HG03095 (cell line): ENCODE results near the gene PPP1R3C.

Source experiments
- ATAC-seq: cut with Tn5 transposase; IDR thresholded peaks from one replicate; pipeline ENCODE4 v1.9.1; 2021; ENCODE audit warnings: moderate library complexity; ENCODE audit not compliant: unreplicated experiment

PPP1R3C gene

DNA sequence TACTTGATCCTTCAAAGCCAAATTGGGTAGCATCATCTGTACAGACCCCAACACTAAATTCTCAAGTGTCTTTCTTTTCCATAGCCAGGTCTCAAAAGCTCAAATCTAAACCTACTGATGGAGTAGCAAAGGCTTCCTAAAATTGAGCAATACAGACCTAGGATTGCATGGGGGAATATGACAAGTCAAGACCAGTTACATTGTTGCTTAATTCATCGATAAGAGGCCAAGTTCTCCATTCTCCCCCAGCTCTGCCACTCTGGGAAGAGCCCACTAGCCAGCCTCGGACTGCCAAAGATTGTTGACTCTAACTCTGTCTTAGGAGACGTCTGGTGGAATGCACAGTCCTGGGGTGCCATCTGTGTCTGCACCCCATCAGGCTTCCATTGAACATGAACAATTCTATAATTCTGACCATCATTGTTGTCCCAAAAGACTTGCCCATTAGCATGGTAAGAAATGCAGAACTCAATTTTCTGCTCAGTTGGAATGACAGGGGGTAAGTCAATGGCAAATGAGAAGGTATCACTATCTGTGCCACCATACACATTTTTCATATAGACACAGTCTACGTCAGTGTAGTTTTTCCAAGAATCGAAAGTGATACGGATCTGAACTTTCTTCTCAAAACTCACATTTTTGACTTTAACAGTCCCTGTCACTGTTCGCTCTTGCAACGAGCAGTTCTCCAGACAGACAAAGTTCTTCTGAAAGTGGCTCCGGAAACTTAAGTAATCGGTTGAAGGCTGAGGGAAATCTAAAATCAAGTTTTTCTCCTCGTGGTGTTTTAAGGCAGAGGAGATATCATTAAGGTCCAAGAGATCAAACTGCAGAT lies 2.9 kb downstream of the PPP1R3C start:
- no peak for ATAC-seq

DNA sequence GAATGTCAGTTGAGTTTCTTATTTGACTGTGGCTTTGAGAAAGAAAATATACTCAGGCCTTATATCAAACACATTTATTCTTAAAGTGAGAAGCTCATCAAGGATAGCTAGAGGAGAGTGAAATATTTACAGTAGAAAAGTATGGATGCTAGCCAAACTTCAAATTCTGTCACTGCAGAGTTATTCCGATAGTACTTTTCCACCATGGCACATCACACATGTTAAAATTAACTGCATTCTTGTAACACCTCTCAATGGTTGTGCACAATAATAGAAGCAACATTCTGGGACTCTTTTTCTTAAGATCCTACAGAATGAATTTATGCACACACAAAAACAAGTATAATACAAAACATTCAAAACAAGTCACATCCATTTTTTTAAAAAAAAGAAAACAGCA lies 4.5 kb downstream of the PPP1R3C start:
- no peak for ATAC-seq

DNA sequence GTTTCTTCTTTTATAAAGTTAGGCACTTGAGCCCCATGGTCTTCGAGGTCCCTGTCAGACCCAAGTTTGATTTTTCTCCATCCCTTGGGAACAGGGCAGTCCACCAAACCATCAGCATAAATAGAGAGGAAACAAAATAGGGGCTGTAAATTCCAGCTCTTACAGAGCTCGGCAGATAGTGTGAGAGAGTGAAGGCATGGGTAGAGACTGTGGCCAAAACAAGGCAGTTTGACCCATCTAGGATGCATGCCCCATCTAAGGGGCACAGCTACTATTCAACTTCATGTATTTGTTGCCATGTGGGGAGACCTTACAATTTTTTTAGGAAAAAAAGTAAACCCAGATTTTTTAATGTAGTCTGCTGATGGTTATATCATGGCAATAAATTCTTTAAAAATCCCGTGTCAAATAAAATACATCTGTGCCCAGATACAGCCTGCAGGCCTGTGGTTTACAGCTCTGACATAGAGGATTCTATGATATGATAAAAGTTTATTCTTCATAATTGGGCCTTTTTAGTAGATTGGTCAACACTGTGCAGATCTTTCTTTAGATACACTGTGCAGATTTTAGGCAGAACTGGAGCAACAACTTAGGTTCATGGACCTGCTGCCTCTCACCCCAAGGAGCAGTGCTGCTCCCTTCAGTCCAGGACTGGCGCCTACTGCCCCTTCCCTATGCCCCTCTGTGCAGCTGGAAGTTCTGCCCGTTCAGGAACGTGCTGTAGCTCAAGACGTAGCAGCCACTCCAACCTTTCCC lies 5.3 kb downstream of the PPP1R3C start:
- no peak for ATAC-seq

GRCh38 chr10:91626936-91627335 lies 5.9 kb downstream of the PPP1R3C start:
- ATAC-seq, result no peak

GRCh38 chr10:91624633-91625032 lies 8.2 kb downstream of the PPP1R3C start:
- ATAC-seq, result no peak

DNA sequence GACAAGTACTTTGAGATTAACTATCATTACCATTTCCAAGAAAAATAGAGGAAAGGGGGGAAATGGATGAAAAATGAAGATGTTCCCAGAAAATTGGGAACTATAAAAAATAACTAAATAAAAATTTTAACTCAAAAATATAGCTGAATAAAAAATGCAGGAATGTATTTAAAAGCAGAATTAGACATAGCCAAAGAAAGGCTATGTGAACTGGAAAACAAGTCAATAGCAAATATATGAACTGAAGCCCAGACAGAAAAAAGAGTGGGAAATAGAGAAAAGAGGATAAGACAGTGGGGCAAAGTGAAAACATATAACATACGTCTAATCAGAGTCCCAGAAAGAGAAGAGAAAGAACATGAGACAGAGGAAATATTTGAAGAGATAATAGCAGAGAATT lies 10.3 kb downstream of the PPP1R3C start:
- no peak for ATAC-seq

- ATAC-seq, result no peak
Measured at GRCh38 chr10:91621483-91622113, 11.3 kb downstream of the PPP1R3C start.

DNA sequence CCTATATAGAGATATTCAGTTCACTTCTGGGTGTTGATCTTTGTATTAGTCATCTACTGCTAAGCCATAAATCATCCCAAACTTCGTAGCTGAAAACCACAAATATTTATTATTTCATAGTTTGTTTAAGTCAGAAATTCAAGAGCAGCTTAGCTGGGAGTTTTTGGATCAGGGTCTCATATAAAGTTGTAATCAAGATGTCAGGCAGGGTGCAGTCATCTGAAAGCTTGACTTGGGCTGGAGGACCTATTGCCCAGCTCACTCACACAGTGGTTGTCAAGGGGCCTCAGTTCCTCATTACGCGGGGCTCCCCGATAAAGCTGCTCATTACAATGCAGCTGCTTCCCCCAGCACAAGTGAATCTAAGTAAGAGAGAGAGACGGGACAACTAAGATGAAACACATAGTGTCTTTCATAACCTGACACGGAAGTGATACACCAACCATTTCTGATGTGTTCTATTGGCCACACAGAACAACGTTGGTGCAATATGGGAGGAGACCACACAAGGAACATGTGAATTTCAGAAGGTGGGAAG lies 15.7 kb downstream of the PPP1R3C start:
- ATAC-seq, result no peak

DNA sequence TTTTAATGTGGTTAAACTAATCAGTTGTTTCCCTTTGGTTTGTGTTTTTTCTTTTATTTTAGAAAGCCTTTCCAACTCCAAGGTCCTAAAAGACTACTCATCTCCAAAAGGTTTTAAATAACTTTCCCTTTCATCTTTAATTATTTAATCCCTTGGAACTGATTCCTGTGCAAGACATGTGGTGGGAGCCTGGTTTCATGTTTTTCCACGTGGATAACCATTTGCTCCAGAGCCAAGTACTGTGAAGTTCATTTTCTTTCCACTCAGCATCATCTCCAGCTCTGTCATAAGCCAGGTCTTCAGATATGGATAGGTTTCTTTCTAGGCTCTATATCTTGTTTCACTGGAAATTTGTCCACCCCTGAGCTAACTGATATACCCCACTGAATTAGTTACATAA lies 16.7 kb downstream of the PPP1R3C start:
- no peak for ATAC-seq

GRCh38 chr10:91614225-91614624 lies 18.6 kb downstream of the PPP1R3C start:
- no peak for ATAC-seq

DNA sequence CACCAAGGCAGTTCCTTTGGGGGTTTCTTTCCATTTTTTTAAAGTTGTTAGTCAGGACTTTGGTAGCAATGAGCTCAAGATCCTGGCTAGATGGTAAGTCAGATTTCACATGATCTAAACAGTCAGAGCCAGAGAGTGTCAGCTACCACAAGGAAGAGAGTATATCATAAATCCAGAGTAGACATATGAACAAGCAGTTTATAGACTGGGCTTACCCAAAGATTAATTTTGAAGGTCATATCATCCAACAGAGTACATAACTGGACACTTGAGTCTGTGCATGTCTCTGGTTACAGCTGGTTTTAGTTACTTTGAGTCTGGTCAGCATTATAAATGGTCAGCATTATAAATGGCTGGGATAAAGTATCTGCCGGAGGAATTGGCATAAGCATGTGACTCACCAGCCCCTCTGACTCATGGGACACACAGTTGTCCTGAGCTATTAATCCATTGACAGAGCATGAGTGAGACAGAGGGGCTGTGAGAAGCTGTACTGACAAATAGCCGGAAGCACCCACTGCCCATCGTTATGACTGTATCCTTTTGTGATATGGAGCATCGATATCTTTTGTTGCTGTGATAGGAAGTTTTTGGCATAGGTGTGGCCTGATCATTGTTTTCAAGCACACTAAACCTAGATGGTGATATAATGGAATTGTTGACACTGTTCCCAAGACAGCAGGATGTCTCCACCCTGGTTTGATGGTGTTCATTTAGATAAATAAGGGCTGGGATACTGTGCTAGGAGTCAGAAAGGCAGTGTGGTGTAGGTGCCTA lies 19.3 kb downstream of the PPP1R3C start:
- no peak for ATAC-seq

GRCh38 chr10:91610919-91611318 lies 22.0 kb downstream of the PPP1R3C start:
- no peak for ATAC-seq

GRCh38 chr10:91610444-91610843 lies 22.4 kb downstream of the PPP1R3C start:
- ATAC-seq, result no peak

GRCh38 chr10:91607646-91608403 lies 25.0 kb downstream of the PPP1R3C start:
- ATAC-seq, result no peak

DNA sequence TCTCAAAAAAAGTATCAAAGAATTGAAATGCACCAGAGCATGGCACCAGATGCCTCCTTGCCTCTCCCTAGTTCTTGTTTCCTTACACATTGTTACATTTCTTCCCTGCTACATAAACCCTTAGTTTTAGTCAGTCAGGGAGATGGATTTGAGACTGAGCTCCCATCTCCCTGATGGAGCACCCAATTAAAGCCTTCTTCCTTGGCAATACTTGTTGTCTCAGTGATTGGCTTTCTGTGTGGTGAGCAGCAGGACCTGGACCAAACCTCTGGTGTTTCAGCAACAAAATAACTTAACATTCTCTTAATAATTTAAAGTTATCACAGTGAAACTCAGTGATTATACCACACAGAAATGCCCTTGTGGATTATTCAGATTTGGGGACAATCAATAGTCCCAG lies 26.9 kb downstream of the PPP1R3C start:
- ATAC-seq, result no peak

DNA sequence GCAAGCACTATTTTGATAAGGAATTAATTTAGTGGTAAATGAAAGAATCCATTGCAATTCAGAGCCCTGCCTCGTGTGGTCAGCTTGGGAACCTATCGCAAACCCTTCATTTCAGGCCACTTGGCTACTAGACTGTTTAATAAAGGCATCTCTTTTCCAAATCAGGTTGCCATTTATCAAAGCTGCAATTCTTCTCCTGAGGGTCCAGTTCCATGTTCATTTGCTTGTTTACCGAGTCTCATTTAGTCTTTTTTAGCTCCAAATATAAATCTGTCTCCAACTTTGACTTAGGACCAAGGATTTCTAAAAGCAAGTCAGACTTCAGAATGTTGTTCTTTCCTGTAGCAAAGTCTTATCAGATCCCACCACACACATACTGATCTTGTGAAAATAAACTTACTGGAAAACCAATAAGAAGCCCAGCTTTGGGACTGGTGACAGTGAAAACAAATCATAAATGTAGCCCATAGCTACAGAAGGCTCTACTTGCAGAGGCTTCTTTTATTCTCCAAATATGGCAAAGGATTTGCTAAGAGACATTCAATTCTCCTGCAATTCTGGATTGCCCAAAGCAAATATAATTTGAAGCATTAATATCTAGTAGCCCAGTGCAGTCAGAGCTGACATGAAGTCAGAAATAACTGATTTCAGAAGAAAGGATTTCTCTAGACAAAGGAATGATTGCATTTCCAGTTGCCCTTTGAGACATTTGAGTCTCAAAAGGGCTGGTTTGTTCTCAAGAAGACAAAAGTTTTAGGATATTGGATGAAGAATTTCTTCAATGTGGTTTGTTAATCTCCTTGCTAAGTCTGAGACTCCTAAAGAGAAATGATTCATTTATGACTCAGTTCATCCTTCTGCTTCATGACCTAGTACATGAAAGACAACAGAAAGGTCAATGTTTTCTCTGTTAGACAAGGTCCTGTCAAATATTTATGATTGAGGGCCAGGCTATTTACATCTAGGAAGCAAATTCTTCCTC lies 28.0 kb downstream of the PPP1R3C start:
- ATAC-seq, result no peak

- ATAC-seq, result no peak
Measured at GRCh38 chr10:91603931-91604331, 28.9 kb downstream of the PPP1R3C start.

DNA sequence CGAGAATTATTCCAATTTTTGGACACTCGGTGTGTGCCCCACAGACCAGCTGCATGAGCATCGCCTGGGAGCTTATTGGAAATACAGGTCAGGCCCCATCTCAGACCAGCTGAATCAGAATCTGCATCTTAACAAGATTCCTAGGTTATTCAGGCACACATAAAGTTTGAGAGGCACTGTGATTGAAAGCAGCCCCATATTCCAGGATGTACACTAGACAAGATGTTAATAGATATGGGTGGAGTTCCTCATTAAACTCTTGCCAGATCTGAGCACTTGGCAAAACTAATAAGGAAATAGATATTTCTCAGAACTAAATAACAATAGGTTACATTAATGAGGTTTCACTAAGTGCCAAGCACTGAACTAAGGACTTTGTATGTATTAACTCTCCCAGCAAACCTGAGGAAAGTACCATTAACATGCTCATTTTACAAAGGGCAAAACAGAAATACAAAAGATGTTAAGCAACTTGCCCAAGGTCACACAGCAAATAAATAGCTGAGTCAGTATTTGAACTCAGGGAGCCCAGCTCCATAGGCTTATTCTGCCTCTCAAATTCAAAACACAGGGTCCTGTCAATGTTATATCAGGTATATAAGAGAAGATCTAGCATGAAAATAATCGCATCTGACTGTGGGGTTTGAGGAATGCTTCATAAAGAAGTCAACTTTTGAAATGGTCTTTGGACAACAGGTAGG lies 29.9 kb downstream of the PPP1R3C start:
- no peak for ATAC-seq
